ENCODE results near the gene KIF3B. TPM values are rescaled to one million over a fixed set of nuclear protein-coding genes. Genes with fewer than 3 reads are reported as not detected.
"Not testable (repeated sequence)": the region's sequence is repeated elsewhere in the genome, so short reads cannot be mapped to it uniquely, and the experiment has no call there.

KIF3B gene
- total RNA-seq, 1 experiment from 2014 or later: 52.3 TPM

- Histone ChIP-seq H3K27me3 (ENCODE audit: insufficient read depth, low read depth) (no peaks in the 10 kb centered on the region), H3K4me1 (replicated peaks; ENCODE audit: insufficient read depth) (no peaks in the 10 kb centered on the region), H3K9me2 (ENCODE audit: insufficient read depth) (no peaks in the 10 kb centered on the region), H3K9me3 (ENCODE audit: insufficient read depth, low read depth) (no peaks in the 10 kb centered on the region), H2AFZ (no peak overlapping the region), H3F3A (ENCODE audit: insufficient read depth, low read depth) (peaks cover 15% of the 10 kb centered on the region), H4K20me1 (ENCODE audit: insufficient read depth) (peaks cover 81% of the 10 kb centered on the region), H3K4me2 (no peak overlapping the region), H3K36me3 (ENCODE audit: low read depth) (peaks cover 10% of the 10 kb centered on the region), H3K4me3 (no peak overlapping the region), H3K27ac (no peak overlapping the region), H3K79me2 (ENCODE audit: low read depth) (peaks cover 79% of the 10 kb centered on the region)
- no TSS peak for BruUV-seq (replicated peaks)
- ChIA-PET CTCF (no interaction called here), POLR2A (ENCODE audit: unreplicated experiment) (no interaction called here)
- intact Hi-C loops (cut with micrococcal nuclease; ENCODE audit: unreplicated experiment): no loop called here
- TF ChIP-seq EZH2 (IDR thresholded peaks at IDR 0.05; ENCODE audit: low read depth) (no peak), CTCF (conservative IDR thresholded peaks at IDR 0.05) (no peak)
- no peak for DNase-seq
Observed at GRCh38 chr20:32368925-32369324, 91.5 kb downstream of the KIF3B start.

- Histone ChIP-seq H3K4me2 (no peak overlapping the region), H3K4me3 (no peak overlapping the region), H4K20me1 (ENCODE audit: insufficient read depth) (peaks cover 70% of the 10 kb centered on the region), H3F3A (ENCODE audit: insufficient read depth, low read depth) (peaks cover 11% of the 10 kb centered on the region), H3K27me3 (ENCODE audit: insufficient read depth, low read depth) (no peaks in the 10 kb centered on the region), H3K79me2 (ENCODE audit: low read depth) (peaks cover 66% of the 10 kb centered on the region), H3K9me2 (ENCODE audit: insufficient read depth) (no peaks in the 10 kb centered on the region), H3K36me3 (ENCODE audit: low read depth) (peaks cover 10% of the 10 kb centered on the region), H3K4me1 (replicated peaks; ENCODE audit: insufficient read depth) (no peaks in the 10 kb centered on the region), H2AFZ (no peak overlapping the region), H3K27ac (no peak overlapping the region), H3K9me3 (ENCODE audit: insufficient read depth, low read depth) (no peaks in the 10 kb centered on the region)
- no peak for DNase-seq
- POLR2A ChIA-PET (ENCODE audit: unreplicated experiment): no interaction called here
- intact Hi-C loops (cut with micrococcal nuclease; ENCODE audit: unreplicated experiment): no loop called here
- TF ChIP-seq EZH2 (IDR thresholded peaks at IDR 0.05; ENCODE audit: low read depth) (no peak), CTCF (conservative IDR thresholded peaks at IDR 0.05) (no peak)
- CTCF ChIA-PET: no interaction called here
- BruUV-seq (replicated peaks): no TSS peak
Observed at GRCh38 chr20:32370897-32371296, 93.4 kb downstream of the KIF3B start.

DNA sequence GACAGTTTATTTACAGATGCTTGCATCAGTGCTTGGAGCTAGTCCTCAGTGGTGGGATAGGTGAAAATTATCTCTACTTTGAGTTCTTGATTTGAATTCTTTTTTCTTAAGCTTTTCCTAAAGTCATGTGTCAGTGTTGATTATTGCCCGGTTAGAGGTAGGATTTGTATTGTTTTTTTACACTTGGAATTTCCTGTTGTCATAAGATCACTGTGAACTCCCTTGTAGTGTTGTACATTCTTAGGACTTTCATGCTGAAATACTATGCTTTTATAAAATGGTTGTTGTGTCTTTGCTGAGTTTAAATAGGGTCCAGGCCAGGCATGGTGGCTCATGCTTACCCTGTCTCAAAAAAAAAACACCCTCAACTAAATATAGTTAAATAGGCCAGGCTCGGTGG lies 101.0 kb downstream of the KIF3B start:
- no peaks in the 10 kb centered on the region for H3K9me2 ChIP-seq (ENCODE audit: insufficient read depth)
- H2AFZ ChIP-seq: no peak overlapping the region
- H3K4me3 ChIP-seq: no peak overlapping the region
- H3F3A ChIP-seq (ENCODE audit: insufficient read depth, low read depth): peaks cover 7% of the 10 kb centered on the region; the same call in 1 of the 2 replicates
- no peaks in the 10 kb centered on the region for H3K9me3 ChIP-seq (ENCODE audit: insufficient read depth, low read depth)
- H3K36me3 ChIP-seq (ENCODE audit: low read depth): no peaks in the 10 kb centered on the region
- H3K27me3 ChIP-seq (ENCODE audit: insufficient read depth, low read depth): no peaks in the 10 kb centered on the region
- BruUV-seq (replicated peaks): no TSS peak
- H3K27ac ChIP-seq: no peak overlapping the region
- DNase-seq: no peak
- ChIA-PET CTCF (no interaction called here), POLR2A (ENCODE audit: unreplicated experiment) (no interaction called here)
- intact Hi-C loops (cut with micrococcal nuclease; ENCODE audit: unreplicated experiment): no loop called here
- no peaks in the 10 kb centered on the region for H3K4me1 ChIP-seq (replicated peaks; ENCODE audit: insufficient read depth)
- H4K20me1 ChIP-seq (ENCODE audit: insufficient read depth): peaks cover 38% of the 10 kb centered on the region
- TF ChIP-seq EZH2 (IDR thresholded peaks at IDR 0.05; ENCODE audit: low read depth): no peak
- no peak for TF ChIP-seq CTCF (conservative IDR thresholded peaks at IDR 0.05)
- H3K4me2 ChIP-seq: no peak overlapping the region
- peaks cover 36% of the 10 kb centered on the region for H3K79me2 ChIP-seq (ENCODE audit: low read depth)

DNA sequence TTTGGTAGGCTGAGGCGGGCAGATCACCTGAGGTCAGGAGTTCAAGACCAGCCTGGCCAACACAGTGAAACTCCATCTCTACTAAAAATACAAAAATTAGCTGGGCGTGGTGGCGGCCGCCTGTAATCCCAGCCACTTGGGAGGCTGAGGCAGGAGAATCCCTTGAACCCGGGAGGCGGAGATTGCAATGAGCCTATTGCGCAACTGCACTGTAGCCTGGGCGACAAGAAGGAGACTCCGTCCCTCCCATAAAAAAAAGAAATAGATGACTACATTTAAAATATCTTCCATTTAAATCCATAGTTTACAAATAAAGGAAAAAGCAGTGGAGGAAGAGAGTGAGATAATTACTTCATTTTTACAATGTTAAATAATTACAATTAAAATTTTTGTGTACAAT lies 102.6 kb downstream of the KIF3B start:
- Histone ChIP-seq H3K79me2 (ENCODE audit: low read depth) (peaks cover 34% of the 10 kb centered on the region), H4K20me1 (ENCODE audit: insufficient read depth) (peaks cover 46% of the 10 kb centered on the region)
- DNase-seq; H3K9me2 ChIP-seq (ENCODE audit: insufficient read depth); H3K4me3 ChIP-seq; H3K36me3 ChIP-seq (ENCODE audit: low read depth); BruUV-seq (replicated peaks); H3F3A ChIP-seq (ENCODE audit: insufficient read depth, low read depth); H2AFZ ChIP-seq; H3K4me2 ChIP-seq; H3K9me3 ChIP-seq (ENCODE audit: insufficient read depth, low read depth); H3K27me3 ChIP-seq (ENCODE audit: insufficient read depth, low read depth); H3K4me1 ChIP-seq (replicated peaks; ENCODE audit: insufficient read depth); intact Hi-C loops (cut with micrococcal nuclease; ENCODE audit: unreplicated experiment); CTCF ChIA-PET; H3K27ac ChIP-seq; POLR2A ChIA-PET (ENCODE audit: unreplicated experiment): not testable (repeated sequence)
